Measurements from ENCODE around the gene ZNF837. TPM values are rescaled to one million over a fixed set of nuclear protein-coding genes. Genes with fewer than 3 reads are reported as not detected.

The ZNF837 gene
- total and polyA plus RNA-seq, 2 of the 13 experiments (the other 11 are each of a cell fraction or from before 2014, with no cell fraction given): 0.29 to 1.3 TPM

DNA sequence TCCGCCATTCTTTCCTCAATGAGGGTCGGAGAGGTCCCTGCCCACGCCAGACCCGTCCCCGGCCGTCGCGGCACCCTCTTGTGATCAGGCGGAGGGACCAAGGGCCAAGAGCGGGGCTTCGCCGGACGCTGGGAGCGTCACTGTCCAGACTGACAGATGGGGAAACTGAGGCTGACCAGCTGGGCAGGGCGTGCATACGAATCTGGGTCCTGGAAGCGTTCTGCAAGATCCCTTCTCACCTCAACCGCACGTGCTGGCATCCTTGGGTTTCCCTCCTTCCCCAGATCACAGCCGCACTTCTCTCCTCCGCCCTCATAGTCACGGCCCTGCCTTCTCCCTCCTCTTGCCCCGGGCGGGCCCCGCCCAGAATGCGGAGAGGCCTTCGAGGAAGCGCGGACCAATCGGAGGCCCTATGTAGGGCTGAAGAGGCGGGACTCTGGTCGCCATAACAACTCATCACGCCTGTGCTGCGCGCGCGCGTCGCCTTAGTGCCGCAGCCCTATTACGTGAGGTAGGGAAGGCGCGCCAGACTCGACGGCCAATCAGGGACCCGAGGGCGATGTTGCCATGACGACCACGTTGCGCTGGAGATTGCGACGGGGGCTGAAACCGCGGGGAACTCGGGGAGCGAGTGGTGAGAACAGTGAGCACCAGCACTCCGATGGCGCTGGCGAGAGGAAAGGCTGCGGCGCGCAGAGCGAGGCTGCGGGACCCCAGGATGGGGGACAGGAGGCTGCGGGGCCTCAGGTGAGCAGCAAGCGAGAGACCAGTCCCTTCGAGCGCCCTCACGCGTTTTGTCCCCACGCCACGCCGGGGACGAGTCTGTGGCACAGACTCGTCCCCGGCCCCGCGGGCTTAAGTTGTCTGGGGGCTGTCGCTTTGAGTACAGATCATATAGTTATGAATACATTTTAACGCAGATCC lies 20.3 kb upstream of the ZNF837 start (continued):
- TF ChIP-seq, protein P1, sequence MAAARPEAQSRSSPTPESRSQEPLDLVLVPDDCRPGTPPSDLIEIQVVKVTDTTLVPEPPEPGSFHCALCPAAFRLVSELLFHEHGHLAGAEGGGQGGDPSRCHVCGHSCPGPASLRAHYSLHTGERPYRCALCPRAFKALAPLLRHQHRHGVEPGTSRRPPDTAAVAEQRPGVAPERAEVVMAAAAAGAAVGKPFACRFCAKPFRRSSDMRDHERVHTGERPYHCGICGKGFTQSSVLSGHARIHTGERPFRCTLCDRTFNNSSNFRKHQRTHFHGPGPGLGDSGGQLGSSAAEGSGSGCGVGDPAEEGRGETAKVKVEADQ (CRISPR knock-in tag; IDR thresholded peaks at IDR 0.05; ENCODE audit: borderline replicate concordance): peak; percentile 86
- TF ChIP-seq FIP1L1 (IDR thresholded peaks at IDR 0.05; ENCODE audit: borderline replicate concordance, insufficient read depth, low read depth, low read length): no peak
- no peak for TF ChIP-seq ZFAT (CRISPR knock-in tag; conservative IDR thresholded peaks at IDR 0.05)
- TF ChIP-seq ZNF652 (CRISPR knock-in tag; IDR thresholded peaks at IDR 0.05; ENCODE audit: borderline replicate concordance, low read depth): no peak
- TF ChIP-seq, protein P2, sequence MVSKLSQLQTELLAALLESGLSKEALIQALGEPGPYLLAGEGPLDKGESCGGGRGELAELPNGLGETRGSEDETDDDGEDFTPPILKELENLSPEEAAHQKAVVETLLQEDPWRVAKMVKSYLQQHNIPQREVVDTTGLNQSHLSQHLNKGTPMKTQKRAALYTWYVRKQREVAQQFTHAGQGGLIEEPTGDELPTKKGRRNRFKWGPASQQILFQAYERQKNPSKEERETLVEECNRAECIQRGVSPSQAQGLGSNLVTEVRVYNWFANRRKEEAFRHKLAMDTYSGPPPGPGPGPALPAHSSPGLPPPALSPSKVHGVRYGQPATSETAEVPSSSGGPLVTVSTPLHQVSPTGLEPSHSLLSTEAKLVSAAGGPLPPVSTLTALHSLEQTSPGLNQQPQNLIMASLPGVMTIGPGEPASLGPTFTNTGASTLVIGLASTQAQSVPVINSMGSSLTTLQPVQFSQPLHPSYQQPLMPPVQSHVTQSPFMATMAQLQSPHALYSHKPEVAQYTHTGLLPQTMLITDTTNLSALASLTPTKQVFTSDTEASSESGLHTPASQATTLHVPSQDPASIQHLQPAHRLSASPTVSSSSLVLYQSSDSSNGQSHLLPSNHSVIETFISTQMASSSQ (IDR thresholded peaks at IDR 0.05; ENCODE audit: low read depth): no peak
- TF ChIP-seq, protein P2 (CRISPR knock-in tag; IDR thresholded peaks at IDR 0.05; ENCODE audit: borderline replicate concordance): no peak
- TF ChIP-seq ZNF564 (CRISPR knock-in tag; IDR thresholded peaks at IDR 0.05): no peak
- no peak for TF ChIP-seq ZNF878 (CRISPR knock-in tag; IDR thresholded peaks at IDR 0.05)
- peak; percentile 89 for TF ChIP-seq TAF1 (CRISPR knock-in tag; IDR thresholded peaks at IDR 0.05)
- no peak for TF ChIP-seq BRD4 (CRISPR knock-in tag; IDR thresholded peaks at IDR 0.05)
- TF ChIP-seq SRY (CRISPR knock-in tag; IDR thresholded peaks at IDR 0.05): no peak
- TF ChIP-seq SYNCRIP (IDR thresholded peaks at IDR 0.05; ENCODE audit: insufficient read depth, low read depth, low read length): no peak
- TF ChIP-seq PHB2 (IDR thresholded peaks at IDR 0.05; ENCODE audit: partially characterized antibody): no peak
- TF ChIP-seq, protein P3, sequence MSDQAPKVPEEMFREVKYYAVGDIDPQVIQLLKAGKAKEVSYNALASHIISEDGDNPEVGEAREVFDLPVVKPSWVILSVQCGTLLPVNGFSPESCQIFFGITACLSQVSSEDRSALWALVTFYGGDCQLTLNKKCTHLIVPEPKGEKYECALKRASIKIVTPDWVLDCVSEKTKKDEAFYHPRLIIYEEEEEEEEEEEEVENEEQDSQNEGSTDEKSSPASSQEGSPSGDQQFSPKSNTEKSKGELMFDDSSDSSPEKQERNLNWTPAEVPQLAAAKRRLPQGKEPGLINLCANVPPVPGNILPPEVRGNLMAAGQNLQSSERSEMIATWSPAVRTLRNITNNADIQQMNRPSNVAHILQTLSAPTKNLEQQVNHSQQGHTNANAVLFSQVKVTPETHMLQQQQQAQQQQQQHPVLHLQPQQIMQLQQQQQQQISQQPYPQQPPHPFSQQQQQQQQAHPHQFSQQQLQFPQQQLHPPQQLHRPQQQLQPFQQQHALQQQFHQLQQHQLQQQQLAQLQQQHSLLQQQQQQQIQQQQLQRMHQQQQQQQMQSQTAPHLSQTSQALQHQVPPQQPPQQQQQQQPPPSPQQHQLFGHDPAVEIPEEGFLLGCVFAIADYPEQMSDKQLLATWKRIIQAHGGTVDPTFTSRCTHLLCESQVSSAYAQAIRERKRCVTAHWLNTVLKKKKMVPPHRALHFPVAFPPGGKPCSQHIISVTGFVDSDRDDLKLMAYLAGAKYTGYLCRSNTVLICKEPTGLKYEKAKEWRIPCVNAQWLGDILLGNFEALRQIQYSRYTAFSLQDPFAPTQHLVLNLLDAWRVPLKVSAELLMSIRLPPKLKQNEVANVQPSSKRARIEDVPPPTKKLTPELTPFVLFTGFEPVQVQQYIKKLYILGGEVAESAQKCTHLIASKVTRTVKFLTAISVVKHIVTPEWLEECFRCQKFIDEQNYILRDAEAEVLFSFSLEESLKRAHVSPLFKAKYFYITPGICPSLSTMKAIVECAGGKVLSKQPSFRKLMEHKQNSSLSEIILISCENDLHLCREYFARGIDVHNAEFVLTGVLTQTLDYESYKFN (CRISPR knock-in tag; conservative IDR thresholded peaks at IDR 0.05): no peak; the same call in 1 of the 2 replicates
- TF ChIP-seq ZNF431 (CRISPR knock-in tag; IDR thresholded peaks at IDR 0.05; ENCODE audit: borderline replicate concordance, low read depth): no peak
- no peak for TF ChIP-seq ZNF839 (CRISPR knock-in tag; IDR thresholded peaks at IDR 0.05; ENCODE audit: borderline replicate concordance)
- no peak for TF ChIP-seq PAX8 (CRISPR knock-in tag; IDR thresholded peaks at IDR 0.05; ENCODE audit: borderline replicate concordance)
- TF ChIP-seq KLF13 (CRISPR knock-in tag; IDR thresholded peaks at IDR 0.05): no peak
- TF ChIP-seq ZNF737 (CRISPR knock-in tag; IDR thresholded peaks at IDR 0.05; ENCODE audit: borderline replicate concordance): no peak
- no peak for TF ChIP-seq TMF1 (CRISPR knock-in tag; IDR thresholded peaks at IDR 0.05; ENCODE audit: low read depth)
